KMS-11 (cell line): ENCODE data around the gene TCF4.

Source experiments
- H2AFZ ChIP-seq: fragments of 200-600 bp; sonication (generic); 2 replicates; pipeline ENCODE4 v1.6.1; 2016; ENCODE audit warnings: antibody characterized with exemption, mixed run types, low read depth
- H3K27ac ChIP-seq: fragments of 200-600 bp; sonication (generic); 2 replicates; pipeline ENCODE4 v1.6.1; 2016; ENCODE audit warnings: mild to moderate bottlenecking, mixed run types
- H3K27me3 ChIP-seq: fragments of 200-600 bp; sonication (generic); 2 replicates; pipeline ENCODE4 v1.6.1; 2017; ENCODE audit warnings: mild to moderate bottlenecking, low read depth, mixed run types, moderate library complexity; ENCODE audit not compliant: insufficient read depth
- H3K36me3 ChIP-seq: fragments of 200-600 bp; sonication (generic); 2 replicates; pipeline ENCODE4 v1.6.1; 2017; ENCODE audit warnings: mild to moderate bottlenecking, mixed run types; ENCODE audit not compliant: insufficient read depth
- H3K4me1 ChIP-seq: fragments of 200-600 bp; sonication (generic); 2 replicates; pipeline ENCODE4 v1.6.1; 2016; ENCODE audit warnings: mild to moderate bottlenecking, low read depth, mixed run types; ENCODE audit not compliant: poor library complexity, severe bottlenecking
- H3K4me2 ChIP-seq: fragments of 200-600 bp; sonication (generic); 2 replicates; pipeline ENCODE4 v1.7.0; 2016; ENCODE audit warnings: mild to moderate bottlenecking, mixed run types
- H3K4me3 ChIP-seq: fragments of 200-600 bp; sonication (generic); IDR thresholded peaks from 2 replicates; pipeline ENCODE4 v1.6.1; 2017; ENCODE audit warnings: low read depth, low read length, mixed read lengths; ENCODE audit not compliant: insufficient read depth
- H3K79me2 ChIP-seq: fragments of 200-600 bp; sonication (generic); 2 replicates; pipeline ENCODE4 v1.6.1; 2016; ENCODE audit warnings: low read depth, mixed run types; ENCODE audit not compliant: insufficient read depth
- H3K9ac ChIP-seq: fragments of 200-600 bp; sonication (generic); 2 replicates; pipeline ENCODE4 v1.6.1; 2016; ENCODE audit warnings: mild to moderate bottlenecking, mixed run types
- H4K20me1 ChIP-seq: fragments of 200-600 bp; sonication (generic); 2 replicates; pipeline ENCODE4 v1.6.1; 2016; ENCODE audit warnings: mild to moderate bottlenecking, mixed run types; ENCODE audit not compliant: insufficient read depth
- CTCF ChIP-seq: fragments of 200-600 bp; sonication (generic); conservative IDR thresholded peaks from 2 replicates; pipeline ENCODE4 v1.6.1; 2017; ENCODE audit warnings: low read depth, mild to moderate bottlenecking, antibody characterized with exemption, low read length, moderate library complexity, mixed read lengths

TCF4 gene

GRCh38 chr18:55544014-55544413 lies 44.0 kb downstream of the TCF4 start:
- H3K79me2 ChIP-seq, result peaks cover 21% of the 10 kb centered on the region; the same call in 1 of the 2 replicates
- no peaks in the 10 kb centered on the region for H3K27me3 ChIP-seq
- no peaks in the 10 kb centered on the region for H3K4me1 ChIP-seq
- no peak for TF ChIP-seq CTCF
- H4K20me1 ChIP-seq, result no peaks in the 10 kb centered on the region
- no peak overlapping the region for H3K9ac ChIP-seq
- no peak overlapping the region for H3K27ac ChIP-seq
- no peaks in the 10 kb centered on the region for H3K36me3 ChIP-seq
- H2AFZ ChIP-seq, result no peak overlapping the region
- no peak overlapping the region for H3K4me2 ChIP-seq
- H3K4me3 ChIP-seq, result no peak overlapping the region

- no peak overlapping the region for H3K9ac ChIP-seq
- no peaks in the 10 kb centered on the region for H4K20me1 ChIP-seq
- no peak for TF ChIP-seq CTCF
- no peak overlapping the region for H3K4me2 ChIP-seq
- H3K79me2 ChIP-seq, result peaks cover 21% of the 10 kb centered on the region; the same call in 1 of the 2 replicates
- H3K4me3 ChIP-seq, result no peak overlapping the region
- H2AFZ ChIP-seq, result no peak overlapping the region
- no peaks in the 10 kb centered on the region for H3K27me3 ChIP-seq
- H3K36me3 ChIP-seq, result no peaks in the 10 kb centered on the region
- no peak overlapping the region for H3K27ac ChIP-seq
- H3K4me1 ChIP-seq, result no peaks in the 10 kb centered on the region
These were observed 44.8 kb downstream of the TCF4 start for GRCh38 chr18:55543130-55543704.

GRCh38 chr18:55541571-55541970 lies 46.4 kb downstream of the TCF4 start:
- Histone ChIP-seq H2AFZ (no peak overlapping the region), H3K9ac (no peak overlapping the region), H3K79me2 (peaks cover 21% of the 10 kb centered on the region; the same call in 1 of the 2 replicates), H3K36me3 (no peaks in the 10 kb centered on the region), H4K20me1 (no peaks in the 10 kb centered on the region), H3K4me3 (no peak overlapping the region), H3K4me1 (no peaks in the 10 kb centered on the region), H3K27me3 (no peaks in the 10 kb centered on the region), H3K27ac (no peak overlapping the region), H3K4me2 (no peak overlapping the region)
- no peak for TF ChIP-seq CTCF

- Histone ChIP-seq H4K20me1 (no peaks in the 10 kb centered on the region), H3K79me2 (peaks cover 19% of the 10 kb centered on the region; the same call in 1 of the 2 replicates), H3K4me1 (peaks cover 23% of the 10 kb centered on the region)
These were observed 48.8 kb downstream of the TCF4 start for GRCh38 chr18:55539240-55539639.

More at GRCh38 chr18:55539240-55539639, 48.8 kb downstream of the TCF4 start:
- Histone ChIP-seq H3K36me3 (no peaks in the 10 kb centered on the region), H2AFZ (no peak overlapping the region), H3K9ac (no peak overlapping the region), H3K4me3 (no peak overlapping the region), H3K27ac (no peak overlapping the region), H3K4me2 (no peak overlapping the region), H3K27me3 (no peaks in the 10 kb centered on the region)
- no peak for TF ChIP-seq CTCF
